ENCODE data around the gene MLX. TPM values are rescaled to one million over a fixed set of nuclear protein-coding genes. Genes with fewer than 3 reads are reported as not detected.

Gene MLX
- polyA plus RNA-seq, 2 donors: 36.8 to 38.3 TPM

DNA sequence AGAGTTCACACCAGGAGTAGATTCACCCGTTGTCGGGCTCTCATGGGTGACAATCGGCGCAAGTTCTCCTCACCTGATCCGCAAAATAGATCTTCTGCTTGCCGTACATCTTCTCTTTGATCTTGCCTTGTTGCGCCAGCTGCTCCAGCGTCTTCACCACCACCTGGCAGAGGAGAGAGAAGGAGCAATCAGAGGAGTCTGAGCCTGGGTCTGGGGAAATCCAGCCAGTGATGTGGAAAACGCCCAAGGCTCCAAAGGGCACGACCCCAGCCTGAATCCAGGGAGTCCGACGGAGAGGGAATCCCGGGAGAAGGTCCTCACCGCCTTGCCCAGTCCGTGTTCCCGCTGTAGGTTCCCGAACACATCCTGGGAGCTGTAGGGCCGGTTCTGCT, 10.2 kb downstream of the MLX start:
- Histone ChIP-seq H3K27me3 (ENCODE audit: control insufficient read depth in 1 of 2, insufficient read depth in 2 of 2, low read length in 2 of 2) (no peaks in the 10 kb centered on the region), H3K9me3 (ENCODE audit: control insufficient read depth in 2 of 2, insufficient read depth in 1 of 2, low read depth in 1 of 2, low read length in 1 of 2) (no peaks in the 10 kb centered on the region), H3K4me3 (ENCODE audit: low read depth in 1 of 2, low read length in 2 of 2) (peak overlapping the region; percentile 53 to 82), H3K4me1 (ENCODE audit: control insufficient read depth in 2 of 2, insufficient read depth in 2 of 2, low read length in 1 of 2) (no peaks in the 10 kb centered on the region), H3K36me3 (ENCODE audit: control insufficient read depth in 2 of 2, insufficient read depth in 2 of 2, low read length in 1 of 2) (peaks cover 28 to 30% of the 10 kb centered on the region in 2 donors), H3K27ac (ENCODE audit: low read depth in 2 of 2, low read length in 1 of 2) (peak overlapping the region; percentile 22 to 44)
- 2 to 4% methylated on average over 18 of the region's 18 CpGs for WGBS, 2 donors

DNA sequence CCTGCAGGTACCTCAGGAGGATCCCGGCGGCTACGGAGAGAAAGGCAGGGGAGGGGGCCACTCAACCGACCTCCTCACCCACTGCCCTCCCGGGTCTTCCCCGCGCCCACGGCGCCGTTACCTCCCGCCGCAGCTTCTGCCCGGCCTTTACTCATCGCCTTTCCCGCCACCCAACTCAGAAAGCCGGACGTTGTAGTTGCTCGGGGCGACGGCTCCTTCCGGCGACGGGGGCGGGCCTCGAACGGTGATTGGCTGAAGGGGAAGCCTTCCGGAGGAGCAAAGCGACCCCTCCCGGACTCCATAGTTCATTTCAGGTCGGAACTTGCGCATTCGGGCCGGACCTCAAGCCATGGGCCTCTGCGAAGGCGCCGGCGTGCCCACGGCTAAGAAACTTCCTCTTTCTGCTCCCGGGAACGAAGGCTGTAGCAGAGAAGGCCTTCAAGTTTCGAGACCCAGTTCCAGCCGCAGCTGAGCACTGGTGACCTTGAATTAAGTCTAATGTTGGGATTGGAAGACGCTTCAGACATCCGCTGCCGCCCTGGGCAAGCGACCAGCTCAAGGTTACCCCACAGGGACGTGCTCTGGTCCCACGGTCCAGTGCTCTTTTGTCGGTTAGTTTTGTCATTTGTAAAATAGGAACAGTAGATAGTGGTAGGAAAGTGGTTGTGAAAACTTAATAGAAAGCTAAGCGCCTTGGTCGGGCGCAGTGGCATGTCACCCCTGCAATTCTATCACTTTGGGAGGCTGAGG, 10.8 kb downstream of the MLX start, which contains the start of gene PSMC3IP:
Gene PSMC3IP, minus strand, starts transcription at position 198 of the 750 bp plus-strand sequence. Its CDS starts 43 bp downstream, at position 155.
- 1% methylated on average over 51 to 52 of the region's 52 CpGs for WGBS, 2 donors
- H3K4me1 ChIP-seq (ENCODE audit: control insufficient read depth in 2 of 2, insufficient read depth in 2 of 2, low read length in 1 of 2): no peaks in the 10 kb centered on the region
- H3K9me3 ChIP-seq (ENCODE audit: control insufficient read depth in 2 of 2, insufficient read depth in 1 of 2, low read depth in 1 of 2, low read length in 1 of 2): no peaks in the 10 kb centered on the region
- H3K4me3 ChIP-seq (ENCODE audit: low read depth in 1 of 2, low read length in 2 of 2): peak within 1 kb of the TSS; percentile 53 to 82
- no peaks in the 10 kb centered on the region for H3K27me3 ChIP-seq (ENCODE audit: control insufficient read depth in 1 of 2, insufficient read depth in 2 of 2, low read length in 2 of 2)
- H3K27ac ChIP-seq (ENCODE audit: low read depth in 2 of 2, low read length in 1 of 2): peak within 1 kb of the TSS; percentile 66 to 96
- H3K36me3 ChIP-seq (ENCODE audit: control insufficient read depth in 2 of 2, insufficient read depth in 2 of 2, low read length in 1 of 2): peaks cover 27 to 31% of the 10 kb centered on the region in 2 donors

DNA sequence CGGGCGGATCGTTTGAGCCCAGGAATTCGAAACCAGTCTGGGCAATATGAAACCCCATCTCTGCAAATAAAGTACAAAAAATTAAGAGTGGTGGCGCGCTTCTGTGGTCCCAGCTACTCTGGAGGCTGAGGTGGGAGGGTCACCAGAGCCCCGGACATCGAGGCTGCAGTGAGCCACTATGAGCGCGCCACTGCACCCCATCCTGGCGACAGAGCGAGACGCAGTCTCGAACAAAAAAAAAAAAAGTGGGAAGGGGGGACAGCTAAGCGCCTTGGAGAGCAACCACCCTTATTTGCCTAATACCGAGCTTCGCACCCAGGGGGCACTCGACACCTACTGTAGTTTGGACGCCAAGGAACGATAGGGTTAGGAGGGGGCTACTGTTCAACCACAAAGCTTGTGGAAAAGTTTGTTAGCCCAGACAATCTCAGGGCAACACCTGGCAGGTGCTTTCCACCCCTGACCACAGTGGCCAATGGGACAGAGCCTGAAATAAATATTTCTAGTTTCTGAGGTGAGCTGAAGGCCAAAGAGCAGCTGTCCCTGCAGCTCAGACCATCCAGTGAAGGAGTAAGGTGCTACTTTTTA, 11.5 kb downstream of the MLX start:
- Histone ChIP-seq H3K4me1 (ENCODE audit: control insufficient read depth in 2 of 2, insufficient read depth in 2 of 2, low read length in 1 of 2) (no peaks in the 10 kb centered on the region), H3K27me3 (ENCODE audit: control insufficient read depth in 1 of 2, insufficient read depth in 2 of 2, low read length in 2 of 2) (no peaks in the 10 kb centered on the region), H3K36me3 (ENCODE audit: control insufficient read depth in 2 of 2, insufficient read depth in 2 of 2, low read length in 1 of 2) (peaks cover 21 to 27% of the 10 kb centered on the region in 2 donors), H3K4me3 (ENCODE audit: low read depth in 1 of 2, low read length in 2 of 2) (peak overlapping the region; percentile 53 to 82), H3K27ac (ENCODE audit: low read depth in 2 of 2, low read length in 1 of 2) (peak overlapping the region; percentile 66 to 96), H3K9me3 (ENCODE audit: control insufficient read depth in 2 of 2, insufficient read depth in 1 of 2, low read depth in 1 of 2, low read length in 1 of 2) (no peaks in the 10 kb centered on the region)
- 1% methylated on average over 20 of the region's 20 CpGs for WGBS, 2 donors

DNA sequence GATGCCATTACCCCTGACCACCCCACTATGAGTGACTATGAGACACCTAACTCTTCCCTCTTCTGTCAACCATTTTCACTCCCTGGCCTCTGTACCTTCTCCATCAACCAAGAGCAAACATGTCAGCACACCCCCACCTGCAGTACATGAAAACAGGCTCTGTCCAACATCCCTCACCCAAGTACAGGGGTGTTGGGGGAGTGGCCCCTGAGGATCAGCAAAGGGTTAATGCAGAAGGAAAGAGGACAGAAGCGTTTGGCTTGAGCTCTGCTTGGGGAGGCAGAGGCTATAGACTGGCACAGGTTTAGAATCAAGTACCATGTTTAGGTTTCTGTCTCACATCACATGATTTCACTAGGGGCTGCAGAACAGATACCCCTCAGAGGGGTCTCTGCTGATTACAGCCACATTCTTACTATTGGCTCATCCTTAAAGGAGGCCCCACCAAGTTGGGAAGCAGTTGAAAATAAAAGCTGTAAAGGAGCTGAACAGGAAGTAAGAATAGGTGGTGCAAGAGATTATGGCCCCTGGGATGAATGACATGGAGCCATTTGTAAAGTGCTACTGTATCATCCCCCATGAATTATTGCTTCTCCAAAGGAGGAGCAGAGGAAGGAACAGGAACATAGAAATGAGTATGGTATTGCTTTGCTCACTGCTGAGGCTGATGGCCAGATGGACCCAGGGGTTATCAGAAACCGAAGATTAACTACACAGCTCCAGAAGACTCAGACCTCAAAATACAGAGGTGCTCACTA, 13.1 kb downstream of the MLX start:
- Histone ChIP-seq H3K27ac (ENCODE audit: low read depth in 2 of 2, low read length in 1 of 2) (no peak overlapping the region), H3K4me1 (ENCODE audit: control insufficient read depth in 2 of 2, insufficient read depth in 2 of 2, low read length in 1 of 2) (peaks cover 0 to 1% of the 10 kb centered on the region in 2 donors), H3K9me3 (ENCODE audit: control insufficient read depth in 2 of 2, insufficient read depth in 1 of 2, low read depth in 1 of 2, low read length in 1 of 2) (no peaks in the 10 kb centered on the region), H3K36me3 (ENCODE audit: control insufficient read depth in 2 of 2, insufficient read depth in 2 of 2, low read length in 1 of 2) (peaks cover 20 to 27% of the 10 kb centered on the region in 2 donors), H3K4me3 (ENCODE audit: low read depth in 1 of 2, low read length in 2 of 2) (no peak overlapping the region), H3K27me3 (ENCODE audit: control insufficient read depth in 1 of 2, insufficient read depth in 2 of 2, low read length in 2 of 2) (no peaks in the 10 kb centered on the region)
- WGBS, 2 donors: 51 to 57% methylated on average over 2 of the region's 2 CpGs

DNA sequence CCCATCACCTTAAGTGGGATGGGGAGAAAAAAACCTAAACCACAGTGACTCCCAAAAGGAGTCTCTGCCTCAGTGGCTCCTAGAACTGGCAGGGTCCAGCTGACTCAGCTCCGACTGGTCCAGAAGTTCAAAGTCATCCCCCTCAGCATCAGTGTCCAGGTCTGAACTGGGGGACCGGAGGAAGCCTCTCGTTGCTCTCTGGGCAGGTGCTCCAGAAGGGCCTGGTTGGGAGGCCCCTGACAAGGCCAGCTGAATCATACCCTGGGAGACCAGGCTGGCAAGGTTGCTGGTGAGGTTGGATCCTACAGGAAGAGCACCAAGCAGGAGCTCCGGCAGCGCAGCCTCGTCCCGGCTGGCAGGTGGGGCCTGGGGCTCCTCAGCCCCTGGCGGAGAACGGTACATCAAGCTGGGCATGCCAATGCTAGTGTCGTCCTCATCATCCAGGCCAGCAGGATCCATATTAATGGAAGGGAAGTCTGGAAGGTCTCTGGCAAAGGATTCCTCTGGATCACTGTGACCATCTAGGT, 14.9 kb downstream of the MLX start:
- Histone ChIP-seq H3K4me3 (ENCODE audit: low read depth in 1 of 2, low read length in 2 of 2) (no peak overlapping the region), H3K27me3 (ENCODE audit: control insufficient read depth in 1 of 2, insufficient read depth in 2 of 2, low read length in 2 of 2) (no peaks in the 10 kb centered on the region), H3K27ac (ENCODE audit: low read depth in 2 of 2, low read length in 1 of 2) (no peak overlapping the region), H3K4me1 (ENCODE audit: control insufficient read depth in 2 of 2, insufficient read depth in 2 of 2, low read length in 1 of 2) (peaks cover 0 to 6% of the 10 kb centered on the region in 2 donors), H3K9me3 (ENCODE audit: control insufficient read depth in 2 of 2, insufficient read depth in 1 of 2, low read depth in 1 of 2, low read length in 1 of 2) (no peaks in the 10 kb centered on the region), H3K36me3 (ENCODE audit: control insufficient read depth in 2 of 2, insufficient read depth in 2 of 2, low read length in 1 of 2) (peaks cover 24 to 27% of the 10 kb centered on the region in 2 donors)
- 89 to 92% methylated on average over 10 of the region's 10 CpGs for WGBS, 2 donors

DNA sequence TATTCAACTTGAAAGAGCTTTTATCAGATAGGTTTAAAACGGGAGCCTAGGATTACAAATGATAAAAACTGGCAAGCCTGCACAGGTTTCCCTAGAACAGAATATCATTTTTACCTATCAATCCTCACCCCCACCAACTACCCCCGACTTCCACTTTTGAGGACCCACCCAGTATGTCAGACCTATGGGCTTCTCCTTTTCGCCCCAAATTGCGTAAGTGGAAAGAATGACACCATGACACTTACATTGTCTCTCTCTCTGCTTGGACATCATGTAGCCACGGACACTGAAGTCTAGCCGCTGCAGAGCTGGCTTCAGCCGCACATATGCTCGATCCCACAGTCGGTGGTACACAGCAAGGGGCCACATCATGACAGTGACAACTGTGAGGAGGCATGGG, 18.0 kb downstream of the MLX start:
- H3K4me3 ChIP-seq (ENCODE audit: low read depth in 1 of 2, low read length in 2 of 2): no peak overlapping the region
- H3K27ac ChIP-seq (ENCODE audit: low read depth in 2 of 2, low read length in 1 of 2): peak overlapping the region; percentile 12 to 87
- 69 to 75% methylated on average over 9 of the region's 9 CpGs for WGBS, 2 donors
- peaks cover 24 to 30% of the 10 kb centered on the region in 2 donors for H3K36me3 ChIP-seq (ENCODE audit: control insufficient read depth in 2 of 2, insufficient read depth in 2 of 2, low read length in 1 of 2)
- peaks cover 0 to 6% of the 10 kb centered on the region in 2 donors for H3K4me1 ChIP-seq (ENCODE audit: control insufficient read depth in 2 of 2, insufficient read depth in 2 of 2, low read length in 1 of 2)
- no peaks in the 10 kb centered on the region for H3K27me3 ChIP-seq (ENCODE audit: control insufficient read depth in 1 of 2, insufficient read depth in 2 of 2, low read length in 2 of 2)
- no peaks in the 10 kb centered on the region for H3K9me3 ChIP-seq (ENCODE audit: control insufficient read depth in 2 of 2, insufficient read depth in 1 of 2, low read depth in 1 of 2, low read length in 1 of 2)

DNA sequence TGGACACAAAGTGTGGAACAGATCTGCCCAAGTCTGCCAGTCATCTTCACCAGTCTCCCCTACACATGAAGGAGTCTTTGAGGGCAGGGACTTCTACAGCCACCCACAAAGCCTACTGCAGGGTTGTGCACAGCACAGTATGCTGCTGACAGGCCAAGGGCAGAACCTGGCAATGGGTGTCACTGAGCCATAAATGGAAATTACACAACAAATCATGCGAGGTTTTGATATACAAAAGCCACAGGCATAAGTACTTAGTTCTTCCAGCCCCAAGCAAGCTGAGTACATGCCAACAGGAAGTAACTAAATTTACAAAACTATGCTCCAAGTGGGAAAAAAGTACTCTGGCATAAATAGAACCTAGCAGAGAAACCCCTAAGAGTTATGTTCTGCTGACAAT, 18.5 kb downstream of the MLX start:
- Histone ChIP-seq H3K4me3 (ENCODE audit: low read depth in 1 of 2, low read length in 2 of 2) (no peak overlapping the region), H3K9me3 (ENCODE audit: control insufficient read depth in 2 of 2, insufficient read depth in 1 of 2, low read depth in 1 of 2, low read length in 1 of 2) (no peaks in the 10 kb centered on the region), H3K4me1 (ENCODE audit: control insufficient read depth in 2 of 2, insufficient read depth in 2 of 2, low read length in 1 of 2) (peaks cover 0 to 6% of the 10 kb centered on the region in 2 donors), H3K27ac (ENCODE audit: low read depth in 2 of 2, low read length in 1 of 2) (peak overlapping the region; percentile 72 to 87), H3K36me3 (ENCODE audit: control insufficient read depth in 2 of 2, insufficient read depth in 2 of 2, low read length in 1 of 2) (peaks cover 24 to 29% of the 10 kb centered on the region in 2 donors), H3K27me3 (ENCODE audit: control insufficient read depth in 1 of 2, insufficient read depth in 2 of 2, low read length in 2 of 2) (no peaks in the 10 kb centered on the region)
- WGBS, 2 donors: 17 to 24% methylated on average over 1 of the region's 1 CpG

DNA sequence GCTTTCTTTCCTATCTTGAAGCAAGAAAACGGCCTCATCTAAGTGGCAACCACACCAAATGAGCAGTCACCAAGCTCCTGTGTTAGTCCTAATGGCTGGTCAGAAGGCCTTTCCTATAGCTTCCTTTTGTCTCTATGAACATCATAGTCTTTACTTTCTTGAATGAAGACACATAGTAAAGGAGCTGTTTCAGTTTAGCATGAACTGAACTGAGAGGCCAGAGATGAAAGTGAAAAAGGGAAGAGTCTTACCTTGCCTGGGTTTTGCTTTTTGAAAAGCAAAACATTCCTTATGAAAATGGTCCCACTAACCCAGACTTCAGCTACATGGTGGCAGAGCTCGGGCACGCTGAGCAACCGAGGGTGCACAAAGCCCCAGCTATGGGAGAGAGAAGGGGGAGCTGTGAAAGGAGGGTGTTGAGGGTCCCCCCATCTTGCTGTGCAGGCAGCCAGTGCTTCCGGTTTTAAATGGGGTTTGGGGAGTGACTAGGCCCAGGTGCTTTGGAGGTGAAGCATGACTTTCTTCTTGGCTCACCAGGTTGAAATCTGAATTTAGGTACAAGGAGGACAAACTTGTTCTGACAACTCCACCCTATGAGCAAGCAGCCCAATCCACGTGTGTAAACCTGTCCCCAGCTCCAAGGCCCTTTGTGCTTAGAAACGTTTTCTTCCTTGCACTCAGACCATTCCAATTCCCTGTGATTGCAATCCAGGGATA, 19.8 kb downstream of the MLX start:
- peak overlapping the region; percentile 81 to 95 for H3K27ac ChIP-seq (ENCODE audit: low read depth in 2 of 2, low read length in 1 of 2)
- H3K4me1 ChIP-seq (ENCODE audit: control insufficient read depth in 2 of 2, insufficient read depth in 2 of 2, low read length in 1 of 2): peaks cover 0 to 6% of the 10 kb centered on the region in 2 donors
- no peaks in the 10 kb centered on the region for H3K27me3 ChIP-seq (ENCODE audit: control insufficient read depth in 1 of 2, insufficient read depth in 2 of 2, low read length in 2 of 2)
- WGBS, 2 donors: 44 to 68% methylated on average over 7 of the region's 7 CpGs
- no peak overlapping the region for H3K4me3 ChIP-seq (ENCODE audit: low read depth in 1 of 2, low read length in 2 of 2)
- peaks cover 19 to 28% of the 10 kb centered on the region in 2 donors for H3K36me3 ChIP-seq (ENCODE audit: control insufficient read depth in 2 of 2, insufficient read depth in 2 of 2, low read length in 1 of 2)
- no peaks in the 10 kb centered on the region for H3K9me3 ChIP-seq (ENCODE audit: control insufficient read depth in 2 of 2, insufficient read depth in 1 of 2, low read depth in 1 of 2, low read length in 1 of 2)

DNA sequence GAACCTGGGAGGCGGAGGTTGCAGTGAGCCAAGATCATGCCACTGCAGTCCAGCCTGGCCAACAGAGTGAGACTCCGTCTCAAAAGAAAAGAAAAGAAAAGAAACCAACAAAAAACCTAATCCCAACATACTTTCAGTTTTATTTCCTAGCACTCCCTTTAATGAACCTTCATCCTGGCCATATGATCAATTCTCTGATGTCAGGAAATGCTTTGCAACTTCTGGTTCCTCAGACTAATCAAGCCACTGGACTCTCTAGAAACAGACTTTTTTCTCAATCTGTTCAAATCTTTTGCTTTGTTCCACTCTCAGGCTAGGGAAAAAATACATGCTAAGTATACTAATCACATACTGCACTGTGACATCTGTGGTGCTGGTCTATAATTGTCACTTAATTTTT, 24.0 kb downstream of the MLX start:
- Histone ChIP-seq H3K27ac (ENCODE audit: low read depth in 2 of 2, low read length in 1 of 2) (no peak overlapping the region), H3K4me1 (ENCODE audit: control insufficient read depth in 2 of 2, insufficient read depth in 2 of 2, low read length in 1 of 2) (no peaks in the 10 kb centered on the region), H3K9me3 (ENCODE audit: control insufficient read depth in 2 of 2, insufficient read depth in 1 of 2, low read depth in 1 of 2, low read length in 1 of 2) (no peaks in the 10 kb centered on the region), H3K4me3 (ENCODE audit: low read depth in 1 of 2, low read length in 2 of 2) (no peak overlapping the region), H3K27me3 (ENCODE audit: control insufficient read depth in 1 of 2, insufficient read depth in 2 of 2, low read length in 2 of 2) (no peaks in the 10 kb centered on the region), H3K36me3 (ENCODE audit: control insufficient read depth in 2 of 2, insufficient read depth in 2 of 2, low read length in 1 of 2) (peaks cover 0 to 10% of the 10 kb centered on the region in 2 donors)
- 75 to 81% methylated on average over 2 of the region's 2 CpGs for WGBS, 2 donors
